HepG2 (cell line): Measurements from ENCODE around the gene RRBP1. TPM values are rescaled to one million over a fixed set of nuclear protein-coding genes. Genes with fewer than 3 reads are reported as not detected.

Experiments
- ATAC-seq: fragments of 200-7000 bp; cut with Tn5 transposase; 3 replicates; pipeline ENCODE4 v1.9.1; 2020; ENCODE audit warnings: mild to moderate bottlenecking, moderate library complexity
- BruUV-seq: library from RNA; stranded (reverse); fragments of 400-500 nt; replicated peaks from 2 replicates; lab custom pipeline; 2021; lab: Mats Ljungman, UMichigan
- CTCF ChIA-PET: fragments of 300-600 bp; formaldehyde crosslinking; extraction: SDS; loops from one replicate; lab custom pipeline; 2021; ENCODE audit warnings: low total read pairs, inconsistent platforms, low intra/inter-chr PET ratio; lab: Yijun Ruan, JAX
- POLR2A ChIA-PET: fragments of 350-600 bp; sonication (Branson Sonifier 250); formaldehyde crosslinking; loops from one replicate; lab custom pipeline; 2020; ENCODE audit warnings: antibody characterized with exemption, inconsistent platforms; lab: Yijun Ruan, JAX
- DNase-seq: peaks from one replicate; pipeline ENCODE4 v3.0.0-alpha.2; 2015; ENCODE audit warnings: low spot score
- FAIRE-seq: peaks from 3 replicates; lab custom pipeline; 2011; peaks lifted over from hg19 to GRCh38; lab: Jason Lieb, UNC
- H2AFZ ChIP-seq: one replicate; pipeline ENCODE4 v1.6.1; 2011; ENCODE audit warnings: low read length, inconsistent platforms
- H3K27ac ChIP-seq: fragments of 300-600 bp; 3 replicates; pipeline ENCODE4 v1.8.0; 2011; ENCODE audit warnings: mixed run types, mild to moderate bottlenecking, mixed read lengths, low read length, inconsistent platforms; ENCODE audit not compliant: insufficient read depth; ENCODE audit errors: extremely low read length
- H3K27me3 ChIP-seq, 2 experiments: fragments of 200-600 bp in 1 of 2; 2 replicates in 1 of 2; 3 replicates in 1 of 2; pipeline versions ENCODE4 v1.6.0 to v1.8.0; 2011; ENCODE audit warnings: low read length in 2 of 2, mild to moderate bottlenecking in 2 of 2, moderate library complexity in 2 of 2, inconsistent platforms in 1 of 2; ENCODE audit not compliant: insufficient read depth in 2 of 2, control insufficient read depth in 1 of 2
- H3K36me3 ChIP-seq, 2 experiments: fragments of 200-600 bp in 1 of 2; replicated peaks in 1 of 2; 2 replicates in 1 of 2; 3 replicates in 1 of 2; pipeline versions ENCODE4 v1.5.1 to v1.8.0; 2011; ENCODE audit warnings: low read length in 2 of 2, inconsistent platforms in 1 of 2; ENCODE audit not compliant: insufficient read depth in 2 of 2, control insufficient read depth in 1 of 2
- H3K4me1 ChIP-seq: 2 replicates; pipeline ENCODE4 v1.5.1; 2012; ENCODE audit warnings: low read length, inconsistent platforms; ENCODE audit not compliant: insufficient read depth
- H3K4me2 ChIP-seq: 2 replicates; pipeline ENCODE4 v1.6.0; 2011; ENCODE audit warnings: low read depth, low read length, inconsistent platforms
- H3K4me3 ChIP-seq, 3 experiments: fragments of 200-600 bp in 1 of 3; sonication (generic), shearing (Covaris generic) in 1 of 3; replicated peaks in 1 of 3; 2 replicates each; pipeline ENCODE4 v1.5.1; 2011 to 2016; ENCODE audit warnings: low read length in 3 of 3, inconsistent platforms in 2 of 3, low read depth in 2 of 3, mild to moderate bottlenecking in 2 of 3, control low read depth in 1 of 3, mixed read lengths in 1 of 3; ENCODE audit not compliant: insufficient read depth in 1 of 3
- H3K79me2 ChIP-seq: one replicate; pipeline ENCODE4 v1.6.1; 2011; ENCODE audit warnings: low read length, inconsistent platforms; ENCODE audit not compliant: insufficient read depth
- H3K9ac ChIP-seq: 2 replicates; pipeline ENCODE4 v1.6.0; 2011; ENCODE audit warnings: mild to moderate bottlenecking, low read depth, low read length, inconsistent platforms; ENCODE audit not compliant: insufficient read depth
- H3K9me3 ChIP-seq: 2 replicates; pipeline ENCODE4 v1.5.1; 2012; ENCODE audit warnings: mild to moderate bottlenecking, low read length
- H4K20me1 ChIP-seq: 2 replicates; pipeline ENCODE4 v1.6.0; 2011; ENCODE audit warnings: inconsistent platforms, mild to moderate bottlenecking, low read length, moderate library complexity; ENCODE audit not compliant: insufficient read depth
- CREB1 ChIP-seq, 2 experiments: fragments of 450-650 bp in 1 of 2; IDR thresholded peaks; 2 replicates each; pipeline ENCODE4 v1.6.1; 2016 to 2017; ENCODE audit warnings: control low read depth in 1 of 2, mild to moderate bottlenecking in 1 of 2, missing compliant biosample characterization in 1 of 2, missing genetic modification characterization in 1 of 2
- EZH2 ChIP-seq: conservative IDR thresholded peaks from 2 replicates; pipeline ENCODE4 v1.6.1; 2012; ENCODE audit warnings: mild to moderate bottlenecking, low read depth, low read length, moderate library complexity
- HDAC2 ChIP-seq: sonication (generic); formaldehyde crosslinking; IDR thresholded peaks from 2 replicates; pipeline ENCODE4 v1.4.0; 2020; ENCODE audit warnings: missing genetic modification reagents
- HIVEP1 ChIP-seq: sonication (generic); formaldehyde crosslinking; IDR thresholded peaks from 2 replicates; pipeline ENCODE4 v1.4.0; 2020; ENCODE audit warnings: mild to moderate bottlenecking, missing genetic modification reagents
- HMG20B ChIP-seq: conservative IDR thresholded peaks from 2 replicates; pipeline ENCODE4 v1.6.1; 2016; ENCODE audit warnings: missing genetic modification reagents, missing compliant biosample characterization
- ISL2 ChIP-seq: sonication (generic); formaldehyde crosslinking; IDR thresholded peaks from 2 replicates; pipeline ENCODE4 v1.5.0; 2020; ENCODE audit warnings: missing genetic modification reagents
- KLF6 ChIP-seq: IDR thresholded peaks from 2 replicates; pipeline ENCODE4 v1.8.0; 2016; ENCODE audit warnings: missing biosample characterization, missing genetic modification reagents
- MBD4 ChIP-seq: IDR thresholded peaks from 2 replicates; pipeline ENCODE4 v1.6.1; 2012; ENCODE audit warnings: low read length, inconsistent platforms, borderline replicate concordance
- MIER2 ChIP-seq: IDR thresholded peaks from 2 replicates; pipeline ENCODE4 v1.6.1; 2016; ENCODE audit warnings: missing biosample characterization, missing genetic modification reagents
- NFIB ChIP-seq: sonication (generic); formaldehyde crosslinking; IDR thresholded peaks from 2 replicates; pipeline ENCODE4 v1.9.0; 2021; ENCODE audit warnings: missing genetic modification reagents, mild to moderate bottlenecking, borderline replicate concordance
- RCOR2 ChIP-seq: IDR thresholded peaks from 2 replicates; pipeline ENCODE4 v1.6.1; 2016; ENCODE audit warnings: missing biosample characterization, missing genetic modification reagents
- SETDB1 ChIP-seq: sonication (generic); formaldehyde crosslinking; IDR thresholded peaks from 2 replicates; pipeline ENCODE4 v1.5.1; 2020; ENCODE audit warnings: missing genetic modification reagents, mild to moderate bottlenecking, borderline replicate concordance
- SMARCC2 ChIP-seq: fragments of 450-650 bp; IDR thresholded peaks from 2 replicates; pipeline ENCODE4 v1.6.1; 2017; ENCODE audit warnings: antibody characterized with exemption, mild to moderate bottlenecking
- YEATS4 ChIP-seq: sonication (generic); formaldehyde crosslinking; IDR thresholded peaks from 2 replicates; pipeline ENCODE4 v1.4.0; 2020; ENCODE audit warnings: missing genetic modification reagents, borderline replicate concordance
- ZNF230 ChIP-seq: sonication (generic); formaldehyde crosslinking; IDR thresholded peaks from 2 replicates; pipeline ENCODE4 v1.4.0; 2020; ENCODE audit warnings: mild to moderate bottlenecking, missing genetic modification reagents
- ZNF274 ChIP-seq: sonication (generic); formaldehyde crosslinking; IDR thresholded peaks from 2 replicates; pipeline ENCODE4 v1.5.1; 2020; ENCODE audit warnings: mild to moderate bottlenecking, missing genetic modification reagents
- ZNF484 ChIP-seq: sonication (generic); formaldehyde crosslinking; IDR thresholded peaks from 2 replicates; pipeline ENCODE4 v1.5.1; 2020; ENCODE audit warnings: mild to moderate bottlenecking, low read depth, missing genetic modification reagents, borderline replicate concordance
- ZNF572 ChIP-seq: sonication (generic); formaldehyde crosslinking; IDR thresholded peaks from 2 replicates; pipeline ENCODE4 v1.5.1; 2020; ENCODE audit warnings: mild to moderate bottlenecking, missing genetic modification reagents
- ZNF614 ChIP-seq: IDR thresholded peaks from 2 replicates; pipeline ENCODE4 v1.6.1; 2018; ENCODE audit warnings: missing biosample characterization, missing genetic modification reagents, inconsistent platforms, borderline replicate concordance
- ZNF660 ChIP-seq: sonication (generic); formaldehyde crosslinking; IDR thresholded peaks from 2 replicates; pipeline ENCODE4 v1.5.1; 2020; ENCODE audit warnings: mild to moderate bottlenecking, low read depth, missing genetic modification reagents, borderline replicate concordance
- ZSCAN30 ChIP-seq: sonication (generic); formaldehyde crosslinking; IDR thresholded peaks from 2 replicates; pipeline ENCODE4 v1.5.0; 2020; ENCODE audit warnings: mild to moderate bottlenecking, missing genetic modification reagents
- WGBS: methylation state at CpG from one replicate; pipeline ENCODE4 v1.1.6; 2017; ENCODE audit warnings: low lambda C conversion rate; 5-methylcytosine and 5-hydroxymethylcytosine counted together
- in situ Hi-C: cut with HindIII; loops from 2 replicates; pipeline ENCODE4 v1.10.0; 2017; ENCODE audit warnings: low pct_unique_long_range_greater_than_20kb; ENCODE audit not compliant: extremely low pct_ligation_motif_present
- intact Hi-C: fragments of 100-400 bp; cut with micrococcal nuclease; formaldehyde crosslinking; loops from one replicate; pipeline ENCODE4 v1.10.0; 2022; ENCODE audit not compliant: unreplicated experiment
- polyA plus RNA-seq, 8 experiments: library from polyadenylated mRNA; depleted of rRNA in 3 of 8; stranded (reverse) in 7 of 8; unstranded in 1 of 8; fragments of >200 nt; fragmentation: Illumina TruSeq in 4 of 8; extraction: Trizol in 4 of 8; gene quantifications; 2 replicates each; pipeline versions ENCODE4 v1.2.1 to v1.2.3, GENCODE V29; 2011 to 2016; ENCODE audit warnings: low read depth in 4 of 8, missing spikeins in 1 of 8, mixed read lengths in 1 of 8; ENCODE audit not compliant: insufficient read depth in 1 of 8
- total RNA-seq, 5 experiments: library from RNA; depleted of rRNA; stranded (reverse); fragments of >200 nt; fragmentation: Illumina TruSeq; extraction: Trizol; gene quantifications; 2 replicates each; pipeline ENCODE4 v1.2.3, GENCODE V29; 2016; ENCODE audit warnings: low read depth in 1 of 5
- TF ChIP-seq, protein P1 (sequence below): sonication (generic); formaldehyde crosslinking; IDR thresholded peaks from 2 replicates; pipeline ENCODE4 v1.4.0; 2020; ENCODE audit warnings: missing genetic modification reagents, borderline replicate concordance
- TF ChIP-seq, protein P2 (sequence below): sonication (generic); formaldehyde crosslinking; IDR thresholded peaks from 2 replicates; pipeline ENCODE4 v1.4.0; 2020; ENCODE audit warnings: missing genetic modification reagents, low read depth, mild to moderate bottlenecking, borderline replicate concordance

The RRBP1 gene
- total and polyA plus RNA-seq, 2 of the 13 experiments (the other 11 are each of a cell fraction or from before 2014, with no cell fraction given): 150 to 222 TPM

DNA sequence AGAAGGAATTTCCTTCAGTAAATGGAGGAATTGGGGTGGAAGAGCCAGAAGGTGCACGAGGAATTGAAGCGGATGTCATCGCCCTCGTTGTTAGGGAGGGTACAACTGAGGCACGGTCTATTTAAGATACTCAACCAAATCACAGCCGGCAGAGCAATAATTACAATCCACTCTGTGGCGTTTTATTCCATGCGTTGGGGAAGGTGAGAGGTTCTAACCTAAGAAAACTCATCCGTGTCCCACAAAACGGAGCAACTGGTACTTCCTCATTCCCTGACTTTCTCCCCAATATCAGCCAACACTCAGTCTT, 802 bp upstream of the RRBP1 start:
- FAIRE-seq (no peak), ATAC-seq (no peak), DNase-seq (no peak)
- Histone ChIP-seq H3K4me2 (peak overlapping the region; percentile 99), H3K79me2 (peaks cover 31% of the 10 kb centered on the region), H3K9me3 (peaks cover 10% of the 10 kb centered on the region; the same call in 1 of the 2 replicates), H2AFZ (no peak overlapping the region), H3K27ac (peak overlapping the region; percentile 72), H3K4me1 (peaks cover 54% of the 10 kb centered on the region), H3K27me3 (peaks cover 0 to 23% of the 10 kb centered on the region in 2 experiments; a peak in 4 of 5 replicates), H3K4me3 (peak overlapping the region; percentile 51 to 71 (median 63)), H4K20me1 (peaks cover 31% of the 10 kb centered on the region), H3K9ac (peak overlapping the region; percentile 62), H3K36me3 (peaks cover 9 to 26% of the 10 kb centered on the region in 2 experiments)
- WGBS: 2% methylated on average over 10 of the region's 10 CpGs
- CTCF ChIA-PET: interaction anchor here (1.3 to 2.4 kb wide), 2 partner anchors 39 to 216 kb away, joined by 3 to 10 read pairs; no protein-coding TSS in a partner anchor
- POLR2A ChIA-PET: interaction anchor here (0.8 to 10.8 kb wide), 78 partner anchors 9 to 605 kb away, joined by 3 to 347 read pairs (median 5); partner anchors contain the start of genes BANF2, DSTN, KAT14 and PET117
- BruUV-seq: TSS peak; percentile 88
- intact Hi-C loops: loop anchor here (1.0 to 5.0 kb wide), 5 partner anchors 39 to 256 kb away; no protein-coding TSS in a partner anchor
- in situ Hi-C loops: loop anchor here (5.0 kb wide), 1 partner anchor 199 kb away; no protein-coding TSS in a partner anchor
- TF ChIP-seq KLF6: no peak
- TF ChIP-seq ZSCAN30 (CRISPR knock-in tag): no peak
- no peak for TF ChIP-seq CREB1 (IDR thresholded peaks at IDR 0.05)
- TF ChIP-seq CREB1 (CRISPR knock-in tag; IDR thresholded peaks at IDR 0.05): no peak
- TF ChIP-seq HMG20B (CRISPR knock-in tag): no peak
- TF ChIP-seq SMARCC2: no peak
- TF ChIP-seq ZNF274: no peak
- TF ChIP-seq ZNF572: no peak
- no peak for TF ChIP-seq EZH2
- TF ChIP-seq ZNF660 (CRISPR knock-in tag): no peak
- TF ChIP-seq, protein P1, sequence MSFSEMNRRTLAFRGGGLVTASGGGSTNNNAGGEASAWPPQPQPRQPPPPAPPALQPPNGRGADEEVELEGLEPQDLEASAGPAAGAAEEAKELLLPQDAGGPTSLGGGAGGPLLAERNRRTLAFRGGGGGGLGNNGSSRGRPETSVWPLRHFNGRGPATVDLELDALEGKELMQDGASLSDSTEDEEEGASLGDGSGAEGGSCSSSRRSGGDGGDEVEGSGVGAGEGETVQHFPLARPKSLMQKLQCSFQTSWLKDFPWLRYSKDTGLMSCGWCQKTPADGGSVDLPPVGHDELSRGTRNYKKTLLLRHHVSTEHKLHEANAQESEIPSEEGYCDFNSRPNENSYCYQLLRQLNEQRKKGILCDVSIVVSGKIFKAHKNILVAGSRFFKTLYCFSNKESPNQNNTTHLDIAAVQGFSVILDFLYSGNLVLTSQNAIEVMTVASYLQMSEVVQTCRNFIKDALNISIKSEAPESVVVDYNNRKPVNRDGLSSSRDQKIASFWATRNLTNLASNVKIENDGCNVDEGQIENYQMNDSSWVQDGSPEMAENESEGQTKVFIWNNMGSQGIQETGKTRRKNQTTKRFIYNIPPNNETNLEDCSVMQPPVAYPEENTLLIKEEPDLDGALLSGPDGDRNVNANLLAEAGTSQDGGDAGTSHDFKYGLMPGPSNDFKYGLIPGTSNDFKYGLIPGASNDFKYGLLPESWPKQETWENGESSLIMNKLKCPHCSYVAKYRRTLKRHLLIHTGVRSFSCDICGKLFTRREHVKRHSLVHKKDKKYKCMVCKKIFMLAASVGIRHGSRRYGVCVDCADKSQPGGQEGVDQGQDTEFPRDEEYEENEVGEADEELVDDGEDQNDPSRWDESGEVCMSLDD (CRISPR knock-in tag): no peak
- no peak; the same call in 1 of the 2 replicates for TF ChIP-seq HIVEP1 (CRISPR knock-in tag)
- no peak for TF ChIP-seq ZNF230
- TF ChIP-seq ZNF484 (CRISPR knock-in tag): no peak
- TF ChIP-seq YEATS4 (CRISPR knock-in tag): no peak
- TF ChIP-seq MBD4: no peak
- TF ChIP-seq, protein P2, sequence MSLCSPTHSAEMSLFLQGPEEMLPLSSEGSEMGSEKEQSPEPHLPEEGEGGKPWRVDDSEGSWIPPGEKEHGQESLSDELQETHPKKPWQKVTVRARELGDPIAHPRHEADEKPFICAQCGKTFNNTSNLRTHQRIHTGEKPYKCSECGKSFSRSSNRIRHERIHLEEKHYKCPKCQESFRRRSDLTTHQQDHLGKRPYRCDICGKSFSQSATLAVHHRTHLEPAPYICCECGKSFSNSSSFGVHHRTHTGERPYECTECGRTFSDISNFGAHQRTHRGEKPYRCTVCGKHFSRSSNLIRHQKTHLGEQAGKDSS (CRISPR knock-in tag): no peak
- TF ChIP-seq RCOR2 (CRISPR knock-in tag): no peak
- TF ChIP-seq ISL2 (CRISPR knock-in tag): 0 out of 2 replicates have a peak, but pooled peaks have one; percentile 1
- TF ChIP-seq NFIB (CRISPR knock-in tag): no peak
- TF ChIP-seq HDAC2 (CRISPR knock-in tag): no peak; the same call in 1 of the 2 replicates
- TF ChIP-seq MIER2 (CRISPR knock-in tag): no peak; the same call in 1 of the 2 replicates
- 0 out of 2 replicates have a peak, but pooled peaks have one; percentile 1 for TF ChIP-seq ZNF614 (CRISPR knock-in tag)
- no peak for TF ChIP-seq SETDB1 (CRISPR knock-in tag)
